WTC11 (cell line): Measurements from ENCODE around the gene SPATA45.

Source experiments
- CREB1 ChIP-seq: sonication (generic); formaldehyde crosslinking; IDR thresholded peaks from 2 replicates; pipeline ENCODE4 v1.8.0; 2023; ENCODE audit warnings: mild to moderate bottlenecking, missing genetic modification reagents
- FOXK1 ChIP-seq: sonication (generic); formaldehyde crosslinking; IDR thresholded peaks from 2 replicates; pipeline ENCODE4 v1.8.0; 2022; ENCODE audit warnings: mild to moderate bottlenecking, moderate library complexity, missing genetic modification reagents
- JUN ChIP-seq: sonication (generic); formaldehyde crosslinking; IDR thresholded peaks from 2 replicates; pipeline ENCODE4 v1.8.0; 2023; ENCODE audit warnings: mild to moderate bottlenecking, missing genetic modification reagents
- NR3C1 ChIP-seq: sonication (generic); formaldehyde crosslinking; conservative IDR thresholded peaks from 2 replicates; pipeline ENCODE4 v1.8.1; 2023; ENCODE audit warnings: low read depth, mild to moderate bottlenecking, missing genetic modification reagents
- SP1 ChIP-seq: sonication (generic); formaldehyde crosslinking; conservative IDR thresholded peaks from 2 replicates; pipeline ENCODE4 v1.8.1; 2022; ENCODE audit warnings: missing genetic modification reagents
- TP53 ChIP-seq: sonication (generic); formaldehyde crosslinking; IDR thresholded peaks from 2 replicates; pipeline ENCODE4 v1.8.1; 2023; ENCODE audit warnings: mild to moderate bottlenecking, missing genetic modification reagents
- TF ChIP-seq, protein P1 (sequence below): fragments of 200-600 bp; IDR thresholded peaks from 2 replicates; pipeline ENCODE4 v1.8.0; 2022; ENCODE audit warnings: antibody characterized with exemption
- TF ChIP-seq, protein P2 (sequence below): sonication (generic); formaldehyde crosslinking; IDR thresholded peaks from 2 replicates; pipeline ENCODE4 v1.8.0; 2023; ENCODE audit warnings: mild to moderate bottlenecking, missing genetic modification reagents
- TF ChIP-seq, protein P3 (sequence below): sonication (generic); formaldehyde crosslinking; IDR thresholded peaks from 2 replicates; pipeline ENCODE4 v1.8.1; 2023; ENCODE audit warnings: mild to moderate bottlenecking, moderate library complexity, missing genetic modification reagents

DNA sequence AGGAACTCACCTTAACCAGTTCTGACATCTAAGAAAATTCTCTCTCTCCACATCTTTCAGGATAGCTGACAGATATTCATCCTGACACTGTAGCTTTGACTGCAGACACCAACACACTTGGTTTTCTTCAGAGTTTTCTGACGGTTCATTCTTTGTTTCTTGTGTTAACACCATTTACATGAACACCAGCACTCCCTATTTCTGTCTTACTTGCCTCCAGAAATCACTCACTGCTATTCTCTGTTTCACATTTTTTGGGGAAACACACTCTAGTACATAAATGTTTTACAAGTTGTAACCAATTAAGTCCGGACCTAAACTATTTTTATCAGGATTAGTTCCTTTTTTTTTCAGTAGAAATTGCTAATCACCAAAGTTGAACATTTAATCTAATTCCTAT, 26.1 kb upstream of the SPATA45 start:
- TF ChIP-seq, protein P1, sequence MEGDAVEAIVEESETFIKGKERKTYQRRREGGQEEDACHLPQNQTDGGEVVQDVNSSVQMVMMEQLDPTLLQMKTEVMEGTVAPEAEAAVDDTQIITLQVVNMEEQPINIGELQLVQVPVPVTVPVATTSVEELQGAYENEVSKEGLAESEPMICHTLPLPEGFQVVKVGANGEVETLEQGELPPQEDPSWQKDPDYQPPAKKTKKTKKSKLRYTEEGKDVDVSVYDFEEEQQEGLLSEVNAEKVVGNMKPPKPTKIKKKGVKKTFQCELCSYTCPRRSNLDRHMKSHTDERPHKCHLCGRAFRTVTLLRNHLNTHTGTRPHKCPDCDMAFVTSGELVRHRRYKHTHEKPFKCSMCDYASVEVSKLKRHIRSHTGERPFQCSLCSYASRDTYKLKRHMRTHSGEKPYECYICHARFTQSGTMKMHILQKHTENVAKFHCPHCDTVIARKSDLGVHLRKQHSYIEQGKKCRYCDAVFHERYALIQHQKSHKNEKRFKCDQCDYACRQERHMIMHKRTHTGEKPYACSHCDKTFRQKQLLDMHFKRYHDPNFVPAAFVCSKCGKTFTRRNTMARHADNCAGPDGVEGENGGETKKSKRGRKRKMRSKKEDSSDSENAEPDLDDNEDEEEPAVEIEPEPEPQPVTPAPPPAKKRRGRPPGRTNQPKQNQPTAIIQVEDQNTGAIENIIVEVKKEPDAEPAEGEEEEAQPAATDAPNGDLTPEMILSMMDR: no peak
- TF ChIP-seq SP1 (CRISPR knock-in tag): no peak
- TF ChIP-seq, protein P2, sequence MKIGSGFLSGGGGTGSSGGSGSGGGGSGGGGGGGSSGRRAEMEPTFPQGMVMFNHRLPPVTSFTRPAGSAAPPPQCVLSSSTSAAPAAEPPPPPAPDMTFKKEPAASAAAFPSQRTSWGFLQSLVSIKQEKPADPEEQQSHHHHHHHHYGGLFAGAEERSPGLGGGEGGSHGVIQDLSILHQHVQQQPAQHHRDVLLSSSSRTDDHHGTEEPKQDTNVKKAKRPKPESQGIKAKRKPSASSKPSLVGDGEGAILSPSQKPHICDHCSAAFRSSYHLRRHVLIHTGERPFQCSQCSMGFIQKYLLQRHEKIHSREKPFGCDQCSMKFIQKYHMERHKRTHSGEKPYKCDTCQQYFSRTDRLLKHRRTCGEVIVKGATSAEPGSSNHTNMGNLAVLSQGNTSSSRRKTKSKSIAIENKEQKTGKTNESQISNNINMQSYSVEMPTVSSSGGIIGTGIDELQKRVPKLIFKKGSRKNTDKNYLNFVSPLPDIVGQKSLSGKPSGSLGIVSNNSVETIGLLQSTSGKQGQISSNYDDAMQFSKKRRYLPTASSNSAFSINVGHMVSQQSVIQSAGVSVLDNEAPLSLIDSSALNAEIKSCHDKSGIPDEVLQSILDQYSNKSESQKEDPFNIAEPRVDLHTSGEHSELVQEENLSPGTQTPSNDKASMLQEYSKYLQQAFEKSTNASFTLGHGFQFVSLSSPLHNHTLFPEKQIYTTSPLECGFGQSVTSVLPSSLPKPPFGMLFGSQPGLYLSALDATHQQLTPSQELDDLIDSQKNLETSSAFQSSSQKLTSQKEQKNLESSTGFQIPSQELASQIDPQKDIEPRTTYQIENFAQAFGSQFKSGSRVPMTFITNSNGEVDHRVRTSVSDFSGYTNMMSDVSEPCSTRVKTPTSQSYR: no peak
- TF ChIP-seq FOXK1 (CRISPR knock-in tag): no peak
- TF ChIP-seq, protein P3, sequence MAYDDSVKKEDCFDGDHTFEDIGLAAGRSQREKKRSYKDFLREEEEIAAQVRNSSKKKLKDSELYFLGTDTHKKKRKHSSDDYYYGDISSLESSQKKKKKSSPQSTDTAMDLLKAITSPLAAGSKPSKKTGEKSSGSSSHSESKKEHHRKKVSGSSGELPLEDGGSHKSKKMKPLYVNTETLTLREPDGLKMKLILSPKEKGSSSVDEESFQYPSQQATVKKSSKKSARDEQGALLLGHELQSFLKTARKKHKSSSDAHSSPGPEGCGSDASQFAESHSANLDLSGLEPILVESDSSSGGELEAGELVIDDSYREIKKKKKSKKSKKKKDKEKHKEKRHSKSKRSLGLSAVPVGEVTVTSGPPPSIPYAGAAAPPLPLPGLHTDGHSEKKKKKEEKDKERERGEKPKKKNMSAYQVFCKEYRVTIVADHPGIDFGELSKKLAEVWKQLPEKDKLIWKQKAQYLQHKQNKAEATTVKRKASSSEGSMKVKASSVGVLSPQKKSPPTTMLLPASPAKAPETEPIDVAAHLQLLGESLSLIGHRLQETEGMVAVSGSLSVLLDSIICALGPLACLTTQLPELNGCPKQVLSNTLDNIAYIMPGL: no peak
- no peak for TF ChIP-seq NR3C1 (CRISPR knock-in tag)
- no peak for TF ChIP-seq CREB1 (CRISPR knock-in tag)
- no peak for TF ChIP-seq TP53 (CRISPR knock-in tag)
- no peak for TF ChIP-seq JUN (CRISPR knock-in tag)
